Breast epithelium (tissue), 4 donors: ENCODE results near the gene PYGL. TPM values are rescaled to one million over a fixed set of nuclear protein-coding genes. Genes with fewer than 3 reads are reported as not detected.

Experiments used
- DNase-seq, 2 donors: peaks; one replicate each; pipeline ENCODE4 v3.0.0-alpha.2; 2019; ENCODE audit warnings: low spot score in 2 of 2
- H3K27ac ChIP-seq, 2 donors: fragments of 200-600 bp; sonication (generic) in 1 of 2; one replicate each; pipeline ENCODE4 v1.5.1; 2016 to 2019; ENCODE audit warnings: mild to moderate bottlenecking in 1 of 2
- H3K27me3 ChIP-seq, 2 donors: fragments of 200-600 bp; sonication (generic) in 1 of 2; one replicate each; pipeline versions ENCODE4 v1.5.1 to v1.6.0; 2017 to 2019; ENCODE audit warnings: control low read depth in 1 of 2, mild to moderate bottlenecking in 1 of 2
- H3K36me3 ChIP-seq: fragments of 200-600 bp; one replicate; pipeline ENCODE4 v1.5.1; 2019
- H3K4me1 ChIP-seq, 2 donors: fragments of 200-600 bp; sonication (generic); one replicate each; pipeline ENCODE4 v1.5.1; 2016 to 2019; ENCODE audit warnings: control low read depth in 1 of 2
- H3K4me3 ChIP-seq, 3 donors: fragments of 200-600 bp; sonication (generic); 1 replicate in 2 of 3; 2 replicates in 1 of 3; pipeline ENCODE4 v1.5.1; 2016 to 2019; ENCODE audit warnings: mild to moderate bottlenecking in 3 of 3, moderate library complexity in 2 of 3
- H3K9me3 ChIP-seq, 2 donors: fragments of 200-600 bp; sonication (generic) in 1 of 2; one replicate each; pipeline ENCODE4 v1.5.1; 2016 to 2019; ENCODE audit warnings: control low read depth in 1 of 2
- POLR2A ChIP-seq: fragments of 450-650 bp; IDR thresholded peaks from one replicate; pipeline ENCODE4 v1.6.1; 2016; ENCODE audit warnings: antibody characterized with exemption, mild to moderate bottlenecking, moderate library complexity
- POLR2AphosphoS5 ChIP-seq, 3 donors: sonication (generic); formaldehyde crosslinking; IDR thresholded peaks; one replicate each; pipeline ENCODE4 v1.6.1; 2017; ENCODE audit warnings: antibody characterized with exemption in 3 of 3
- intact Hi-C: fragments of 100-400 bp; cut with DNase I; formaldehyde crosslinking; loops from one replicate; pipeline ENCODE4 v1.15.1; 2023; ENCODE audit warnings: low total_unique reads
- total RNA-seq, 3 donors: library from RNA; depleted of rRNA; stranded (reverse); fragments of >200 nt; gene quantifications; one replicate each; pipeline ENCODE4 v1.1.0, GENCODE V29; 2016
- TF ChIP-seq, protein P1 (sequence below), 3 donors: fragments of 450-650 bp; IDR thresholded peaks; one replicate each; pipeline ENCODE4 v1.5.1; 2016 to 2017; ENCODE audit warnings: antibody characterized with exemption in 3 of 3, mild to moderate bottlenecking in 3 of 3, moderate library complexity in 3 of 3

The PYGL gene
- total RNA-seq: 100 to 1,000 TPM in 1 of 3 donors, 10 to 100 TPM in 2; 53.6 to 126 (median 57.4) TPM

DNA sequence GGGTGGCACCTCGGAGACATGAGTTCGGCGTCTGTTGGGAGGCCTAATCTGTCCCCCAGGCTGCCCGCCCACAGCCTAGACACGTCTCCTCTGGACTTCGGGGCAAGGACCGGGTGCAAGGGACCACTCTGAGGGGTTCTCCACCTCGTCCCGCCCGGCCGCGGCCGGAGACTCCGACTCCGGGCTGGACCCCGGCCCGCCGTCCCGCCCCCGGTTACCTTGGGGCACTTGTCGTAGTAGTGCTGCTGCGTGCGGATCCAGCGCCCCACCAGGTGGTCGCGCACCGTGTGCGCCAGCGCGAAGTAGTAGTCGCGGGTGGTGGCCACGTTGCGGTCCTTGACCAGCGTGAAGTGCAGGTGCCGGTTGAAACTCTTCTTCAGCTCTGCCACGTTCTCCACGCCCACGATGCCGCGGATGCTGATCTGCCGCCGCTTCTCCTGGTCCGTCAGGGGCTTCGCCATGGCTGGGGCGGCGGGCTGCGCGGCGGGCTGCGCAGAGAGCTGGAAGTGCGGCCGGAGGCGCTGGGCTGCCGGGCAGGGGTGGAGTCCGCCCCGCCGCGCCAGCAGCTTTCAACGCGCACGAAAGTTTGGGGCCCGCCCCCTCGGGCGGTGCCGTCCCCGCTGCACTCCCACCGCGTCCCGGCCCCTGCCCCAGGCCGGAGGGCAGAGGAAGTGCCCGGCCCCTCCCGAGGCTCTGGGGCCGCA lies at the start of gene PYGL:
Gene PYGL, minus strand, starts transcription at position 541 of the 704 bp plus-strand sequence. Its CDS starts 80 bp downstream, at position 461.
- intact Hi-C loops: no loop called here
- Histone ChIP-seq H3K27ac (peak within 1 kb of the TSS; percentile 83 to 84), H3K9me3 (no peaks in the 10 kb centered on the region), H3K36me3 (no peaks in the 10 kb centered on the region), H3K4me1 (no peaks in the 10 kb centered on the region), H3K4me3 (peak within 1 kb of the TSS; percentile 84 to 91 (median 85)), H3K27me3 (no peaks in the 10 kb centered on the region)
- TF ChIP-seq, protein P1, sequence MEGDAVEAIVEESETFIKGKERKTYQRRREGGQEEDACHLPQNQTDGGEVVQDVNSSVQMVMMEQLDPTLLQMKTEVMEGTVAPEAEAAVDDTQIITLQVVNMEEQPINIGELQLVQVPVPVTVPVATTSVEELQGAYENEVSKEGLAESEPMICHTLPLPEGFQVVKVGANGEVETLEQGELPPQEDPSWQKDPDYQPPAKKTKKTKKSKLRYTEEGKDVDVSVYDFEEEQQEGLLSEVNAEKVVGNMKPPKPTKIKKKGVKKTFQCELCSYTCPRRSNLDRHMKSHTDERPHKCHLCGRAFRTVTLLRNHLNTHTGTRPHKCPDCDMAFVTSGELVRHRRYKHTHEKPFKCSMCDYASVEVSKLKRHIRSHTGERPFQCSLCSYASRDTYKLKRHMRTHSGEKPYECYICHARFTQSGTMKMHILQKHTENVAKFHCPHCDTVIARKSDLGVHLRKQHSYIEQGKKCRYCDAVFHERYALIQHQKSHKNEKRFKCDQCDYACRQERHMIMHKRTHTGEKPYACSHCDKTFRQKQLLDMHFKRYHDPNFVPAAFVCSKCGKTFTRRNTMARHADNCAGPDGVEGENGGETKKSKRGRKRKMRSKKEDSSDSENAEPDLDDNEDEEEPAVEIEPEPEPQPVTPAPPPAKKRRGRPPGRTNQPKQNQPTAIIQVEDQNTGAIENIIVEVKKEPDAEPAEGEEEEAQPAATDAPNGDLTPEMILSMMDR (IDR thresholded peaks at IDR 0.05): no peak
- TF ChIP-seq POLR2AphosphoS5 (IDR thresholded peaks at IDR 0.05) (peak in 1 of 3 donors; percentile 33), POLR2A (no peak)
- peak in 1 of 2 donors; percentile 54 for DNase-seq

DNA sequence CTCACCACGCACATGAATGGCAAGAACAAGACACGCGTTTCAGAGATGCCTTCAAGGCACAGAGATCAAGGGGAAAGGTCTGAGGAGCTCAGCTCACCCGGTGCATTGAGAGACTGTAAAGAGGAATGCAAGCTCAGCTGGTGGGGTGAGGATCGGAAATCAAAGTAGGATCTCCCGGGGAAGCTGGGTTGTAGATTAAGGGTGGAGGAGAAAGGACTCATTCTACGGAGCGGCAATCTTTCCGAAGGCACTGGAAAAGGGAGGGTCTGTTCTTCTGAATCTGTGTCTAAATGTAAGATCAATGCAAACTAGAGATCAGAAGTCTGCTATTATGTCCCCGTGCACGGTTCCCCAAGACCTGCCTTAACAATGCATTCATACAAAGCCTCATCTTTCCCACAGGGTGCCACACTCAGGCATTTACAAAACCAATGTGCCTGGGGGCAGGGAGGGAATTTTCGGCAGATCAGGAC lies 41.6 kb upstream of the PYGL start:
- no peaks in the 10 kb centered on the region for H3K27me3 ChIP-seq
- H3K4me3 ChIP-seq: no peak overlapping the region
- no peak overlapping the region for H3K27ac ChIP-seq
- H3K36me3 ChIP-seq: no peaks in the 10 kb centered on the region
- intact Hi-C loops: no loop called here
- H3K4me1 ChIP-seq: no peaks in the 10 kb centered on the region
- no peaks in the 10 kb centered on the region for H3K9me3 ChIP-seq
- DNase-seq: no peak
- TF ChIP-seq POLR2A: no peak
- no peak for TF ChIP-seq POLR2AphosphoS5 (IDR thresholded peaks at IDR 0.05)
- TF ChIP-seq, protein P1 (IDR thresholded peaks at IDR 0.05): no peak

DNA sequence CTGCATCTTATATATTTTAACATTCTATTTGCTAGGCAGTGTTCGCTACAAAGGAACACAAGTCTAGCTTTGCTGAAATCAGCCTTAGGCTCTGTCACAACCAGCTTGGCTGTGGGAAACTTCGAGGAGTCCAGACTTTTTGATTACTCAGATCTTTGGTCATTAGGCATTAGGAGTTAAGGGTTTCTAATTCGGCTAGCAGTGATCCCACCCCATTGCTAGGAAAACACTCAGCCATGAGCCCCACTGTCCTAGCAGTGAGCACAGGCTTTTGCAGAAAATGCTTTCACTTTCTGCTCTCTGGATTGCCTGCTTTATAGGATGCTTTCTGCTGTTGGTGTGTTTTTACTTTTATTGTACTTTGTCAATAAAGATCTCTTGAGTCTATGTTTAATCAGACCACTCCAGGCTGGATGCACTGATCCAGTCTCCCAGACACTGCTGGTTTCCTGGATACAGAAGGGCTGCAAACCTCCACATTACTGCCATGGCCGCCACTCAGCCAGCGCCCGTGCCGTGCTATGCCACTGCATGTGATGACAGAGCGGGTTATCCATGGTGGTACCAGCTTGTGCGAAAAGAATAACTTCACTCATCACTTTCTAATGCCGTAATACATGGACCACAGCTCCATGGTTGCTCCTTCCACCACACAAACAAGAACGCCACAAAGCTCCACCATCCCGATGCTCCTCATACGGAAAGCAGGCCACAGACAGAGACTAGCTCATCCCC lies 41.0 kb upstream of the PYGL start:
- intact Hi-C loops: no loop called here
- DNase-seq: no peak
- no peaks in the 10 kb centered on the region for H3K27me3 ChIP-seq
- H3K4me1 ChIP-seq: no peaks in the 10 kb centered on the region
- no peaks in the 10 kb centered on the region for H3K36me3 ChIP-seq
- H3K9me3 ChIP-seq: no peaks in the 10 kb centered on the region
- no peak overlapping the region for H3K27ac ChIP-seq
- TF ChIP-seq, protein P1 (IDR thresholded peaks at IDR 0.05): no peak
- no peak for TF ChIP-seq POLR2A
- no peak for TF ChIP-seq POLR2AphosphoS5 (IDR thresholded peaks at IDR 0.05)
- no peak overlapping the region for H3K4me3 ChIP-seq

DNA sequence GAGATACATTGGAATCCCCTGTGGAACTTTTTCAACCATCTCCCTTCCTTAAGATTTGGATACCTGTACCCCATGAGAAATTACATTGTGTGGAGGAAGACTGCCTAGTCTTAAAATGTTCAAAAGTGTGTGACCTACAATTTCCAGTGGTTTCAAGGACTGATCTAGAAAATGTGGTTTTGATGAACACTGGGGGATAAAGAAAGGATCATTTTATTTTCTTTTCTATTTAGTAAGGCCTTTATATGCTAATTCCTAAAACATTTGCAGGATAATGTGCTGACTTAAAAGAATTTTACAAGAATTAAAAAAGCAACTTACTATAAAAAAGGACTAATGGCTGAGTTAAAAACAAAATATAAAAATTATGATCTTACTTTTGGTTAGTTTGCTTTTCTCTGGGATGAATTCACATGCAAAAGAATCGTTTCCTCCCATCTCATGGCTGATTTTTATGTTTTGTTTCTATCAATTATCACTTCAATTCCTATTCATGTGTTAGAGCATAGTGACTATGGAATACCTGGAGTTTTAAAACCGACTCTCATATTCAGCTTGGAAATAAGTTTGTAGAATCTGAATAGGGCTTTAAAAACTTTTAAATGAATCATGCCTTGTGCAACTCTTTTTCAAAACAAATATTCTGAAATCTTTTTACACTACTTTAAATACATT lies 39.9 kb upstream of the PYGL start:
- Histone ChIP-seq H3K9me3 (no peaks in the 10 kb centered on the region), H3K4me3 (no peak overlapping the region), H3K27me3 (no peaks in the 10 kb centered on the region), H3K27ac (no peak overlapping the region), H3K36me3 (no peaks in the 10 kb centered on the region), H3K4me1 (no peaks in the 10 kb centered on the region)
- DNase-seq: no peak
- TF ChIP-seq POLR2AphosphoS5 (IDR thresholded peaks at IDR 0.05) (no peak), POLR2A (no peak)
- TF ChIP-seq, protein P1 (IDR thresholded peaks at IDR 0.05): no peak
- intact Hi-C loops: no loop called here
